Measurements from ENCODE around the gene PAX5. TPM values are rescaled to one million over a fixed set of nuclear protein-coding genes. Genes with fewer than 3 reads are reported as not detected.

Gene PAX5
- total and polyA plus RNA-seq, 9 donors, result 0.02 to 0.28 (median 0.05) TPM; not detected in 6

DNA sequence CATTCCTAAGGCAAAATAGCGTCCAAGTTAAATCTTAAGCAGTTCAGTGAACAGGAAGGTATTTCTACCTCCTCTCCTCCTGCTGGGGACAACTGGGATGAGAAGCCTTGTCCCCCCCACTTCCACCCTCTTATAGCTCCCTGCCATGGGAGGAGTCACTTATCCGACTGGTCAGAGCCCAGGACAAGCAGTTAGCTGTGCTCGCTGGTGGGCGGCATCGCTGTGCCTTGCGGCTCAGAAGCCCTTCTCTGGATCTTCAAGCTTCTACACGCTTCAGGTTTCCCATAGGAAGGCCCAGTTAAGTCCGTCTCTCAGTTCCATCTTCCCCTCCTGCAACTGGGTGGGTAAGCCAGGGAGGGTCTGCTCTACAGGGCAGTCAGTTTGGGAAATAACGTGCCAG is 77.2 kb downstream of the PAX5 start:
- no peak overlapping the region for H3K27ac ChIP-seq
- no peaks in the 10 kb centered on the region for H3K4me1 ChIP-seq (ENCODE audit: insufficient read depth)
- no peaks in the 10 kb centered on the region for H3K9me3 ChIP-seq
- WGBS, 3 donors, result 71 to 80% (median 76%) methylated on average over 9 of the region's 9 CpGs
- H3K4me3 ChIP-seq, result no peak overlapping the region
- no peaks in the 10 kb centered on the region for H3K36me3 ChIP-seq
- intact Hi-C loops (cut with DNase I), result no loop called here
- DNase-seq, result no peak
- TF ChIP-seq EP300 (IDR thresholded peaks at IDR 0.05) (no peak), POLR2A (IDR thresholded peaks at IDR 0.05) (no peak)
- TF ChIP-seq, protein P1, sequence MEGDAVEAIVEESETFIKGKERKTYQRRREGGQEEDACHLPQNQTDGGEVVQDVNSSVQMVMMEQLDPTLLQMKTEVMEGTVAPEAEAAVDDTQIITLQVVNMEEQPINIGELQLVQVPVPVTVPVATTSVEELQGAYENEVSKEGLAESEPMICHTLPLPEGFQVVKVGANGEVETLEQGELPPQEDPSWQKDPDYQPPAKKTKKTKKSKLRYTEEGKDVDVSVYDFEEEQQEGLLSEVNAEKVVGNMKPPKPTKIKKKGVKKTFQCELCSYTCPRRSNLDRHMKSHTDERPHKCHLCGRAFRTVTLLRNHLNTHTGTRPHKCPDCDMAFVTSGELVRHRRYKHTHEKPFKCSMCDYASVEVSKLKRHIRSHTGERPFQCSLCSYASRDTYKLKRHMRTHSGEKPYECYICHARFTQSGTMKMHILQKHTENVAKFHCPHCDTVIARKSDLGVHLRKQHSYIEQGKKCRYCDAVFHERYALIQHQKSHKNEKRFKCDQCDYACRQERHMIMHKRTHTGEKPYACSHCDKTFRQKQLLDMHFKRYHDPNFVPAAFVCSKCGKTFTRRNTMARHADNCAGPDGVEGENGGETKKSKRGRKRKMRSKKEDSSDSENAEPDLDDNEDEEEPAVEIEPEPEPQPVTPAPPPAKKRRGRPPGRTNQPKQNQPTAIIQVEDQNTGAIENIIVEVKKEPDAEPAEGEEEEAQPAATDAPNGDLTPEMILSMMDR (IDR thresholded peaks at IDR 0.05), result no peak
- H3K27me3 ChIP-seq, result no peaks in the 10 kb centered on the region

DNA sequence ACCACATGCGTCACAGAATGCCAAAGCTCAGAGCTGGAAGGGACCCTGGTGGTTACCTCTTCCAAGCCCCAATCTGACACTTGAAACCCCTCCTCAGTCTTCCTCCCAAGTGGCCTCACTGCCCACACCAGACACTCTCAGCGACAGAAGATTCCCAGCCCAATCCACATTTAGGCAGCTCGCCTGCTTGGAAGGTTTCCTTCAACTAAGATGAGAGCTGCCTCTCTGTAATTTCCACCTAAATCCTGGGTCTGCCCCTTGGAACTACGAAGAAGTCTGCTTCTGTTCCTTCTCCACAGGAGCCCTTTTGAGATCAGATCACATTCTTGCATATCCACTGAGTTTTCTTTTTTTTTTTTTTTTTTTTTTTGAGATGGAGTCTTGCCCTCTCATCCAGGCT is 83.7 kb downstream of the PAX5 start:
- Histone ChIP-seq H3K4me3 (no peak overlapping the region), H3K9me3 (no peaks in the 10 kb centered on the region), H3K27ac (no peak overlapping the region), H3K36me3 (no peaks in the 10 kb centered on the region), H3K4me1 (ENCODE audit: insufficient read depth) (no peaks in the 10 kb centered on the region), H3K27me3 (no peaks in the 10 kb centered on the region)
- 69 to 76% (median 71%) methylated on average over 4 of the region's 4 CpGs for WGBS, 3 donors
- TF ChIP-seq, protein P1 (IDR thresholded peaks at IDR 0.05), result no peak
- no peak for TF ChIP-seq EP300 (IDR thresholded peaks at IDR 0.05)
- TF ChIP-seq POLR2A (IDR thresholded peaks at IDR 0.05), result no peak
- intact Hi-C loops (cut with DNase I), result no loop called here
- no peak for DNase-seq

DNA sequence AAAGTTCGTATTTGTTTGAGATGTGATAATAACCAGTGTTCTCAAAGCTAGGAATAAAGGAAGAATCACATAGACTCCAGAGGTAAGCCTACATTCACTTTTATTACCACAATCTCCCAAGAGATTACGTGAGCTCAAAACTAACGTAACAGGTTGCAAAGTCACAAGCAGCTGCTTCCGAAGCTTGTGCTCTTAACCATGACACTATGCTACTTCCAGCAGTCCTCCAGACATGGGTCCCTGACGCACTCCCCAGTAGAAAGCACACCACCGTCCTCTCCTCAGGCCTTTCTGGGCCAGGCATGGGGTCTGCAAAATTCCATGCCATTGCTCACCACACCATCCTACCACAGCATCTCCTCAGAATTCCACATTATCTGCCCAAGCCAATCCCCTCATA is 84.6 kb downstream of the PAX5 start:
- no peak overlapping the region for H3K4me3 ChIP-seq
- TF ChIP-seq POLR2A (IDR thresholded peaks at IDR 0.05) (no peak), EP300 (IDR thresholded peaks at IDR 0.05) (no peak)
- TF ChIP-seq, protein P1 (IDR thresholded peaks at IDR 0.05), result no peak
- no peaks in the 10 kb centered on the region for H3K27me3 ChIP-seq
- no peak overlapping the region for H3K27ac ChIP-seq
- no peaks in the 10 kb centered on the region for H3K4me1 ChIP-seq (ENCODE audit: insufficient read depth)
- intact Hi-C loops (cut with DNase I), result no loop called here
- no peak for DNase-seq
- WGBS, 3 donors, result 68 to 92% (median 79%) methylated on average over 6 of the region's 6 CpGs
- H3K9me3 ChIP-seq, result no peaks in the 10 kb centered on the region
- no peaks in the 10 kb centered on the region for H3K36me3 ChIP-seq

DNA sequence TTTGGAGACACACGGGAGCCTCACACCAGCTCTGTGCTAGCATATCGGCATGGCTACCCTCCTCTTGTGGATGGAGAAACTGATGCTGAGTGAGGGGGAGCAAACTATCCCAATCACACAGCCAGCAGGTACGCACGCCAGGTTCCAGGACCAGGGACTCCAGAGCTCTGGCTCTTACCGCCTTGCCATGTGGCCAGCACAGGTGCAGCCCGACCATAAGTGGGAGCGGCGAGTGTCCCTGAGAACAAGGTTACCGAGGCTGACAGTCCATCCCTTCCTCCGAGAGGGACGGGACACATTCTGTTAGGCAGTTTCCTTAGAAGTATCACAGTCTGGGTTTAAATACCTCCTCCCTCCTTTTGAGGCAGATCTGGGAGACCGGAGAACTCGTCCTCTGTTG is 86.0 kb downstream of the PAX5 start:
- Histone ChIP-seq H3K4me1 (ENCODE audit: insufficient read depth) (no peaks in the 10 kb centered on the region), H3K36me3 (no peaks in the 10 kb centered on the region), H3K4me3 (no peak overlapping the region), H3K27me3 (no peaks in the 10 kb centered on the region), H3K27ac (no peak overlapping the region), H3K9me3 (no peaks in the 10 kb centered on the region)
- no peak for DNase-seq
- intact Hi-C loops (cut with DNase I), result no loop called here
- no peak for TF ChIP-seq EP300 (IDR thresholded peaks at IDR 0.05)
- WGBS, 3 donors, result 15 to 44% (median 18%) methylated on average over 13 of the region's 13 CpGs

DNA sequence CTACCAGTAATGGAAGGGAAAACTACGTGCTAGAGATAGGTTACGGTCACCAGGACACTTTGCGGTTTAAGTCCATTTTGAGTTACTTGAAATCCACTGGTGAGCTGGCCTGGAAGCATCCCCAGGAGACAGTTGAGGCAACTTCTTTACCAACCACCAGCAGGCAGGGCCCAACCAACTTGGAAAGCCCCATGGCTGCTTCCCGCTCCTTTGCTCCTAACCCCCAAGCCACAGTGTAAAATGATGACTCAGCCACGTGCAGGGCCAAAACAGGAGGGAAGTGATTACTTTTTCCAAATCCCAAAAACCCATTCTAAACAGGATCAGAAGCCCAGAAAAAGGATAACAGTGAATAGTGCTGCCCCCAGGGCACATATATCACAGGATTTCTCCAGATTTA is 87.4 kb downstream of the PAX5 start:
- TF ChIP-seq EP300 (IDR thresholded peaks at IDR 0.05), result no peak
- TF ChIP-seq, protein P1 (IDR thresholded peaks at IDR 0.05), result no peak
- no peak for TF ChIP-seq POLR2A (IDR thresholded peaks at IDR 0.05)
- no peaks in the 10 kb centered on the region for H3K9me3 ChIP-seq
- H3K4me1 ChIP-seq (ENCODE audit: insufficient read depth), result no peaks in the 10 kb centered on the region
- intact Hi-C loops (cut with DNase I), result loop anchor here in 1 of 4 donors (1.0 kb wide), 1 partner anchor 12 kb away; no protein-coding TSS in a partner anchor
- no peak overlapping the region for H3K27ac ChIP-seq
- H3K36me3 ChIP-seq, result no peaks in the 10 kb centered on the region
- WGBS, 3 donors, result 64 to 74% (median 72%) methylated on average over 5 of the region's 5 CpGs
- no peak for DNase-seq
- no peak overlapping the region for H3K4me3 ChIP-seq
- no peaks in the 10 kb centered on the region for H3K27me3 ChIP-seq

Data from ovary (tissue), 9 donors.